ENCODE data around the gene ALPI.

ALPI gene

DNA sequence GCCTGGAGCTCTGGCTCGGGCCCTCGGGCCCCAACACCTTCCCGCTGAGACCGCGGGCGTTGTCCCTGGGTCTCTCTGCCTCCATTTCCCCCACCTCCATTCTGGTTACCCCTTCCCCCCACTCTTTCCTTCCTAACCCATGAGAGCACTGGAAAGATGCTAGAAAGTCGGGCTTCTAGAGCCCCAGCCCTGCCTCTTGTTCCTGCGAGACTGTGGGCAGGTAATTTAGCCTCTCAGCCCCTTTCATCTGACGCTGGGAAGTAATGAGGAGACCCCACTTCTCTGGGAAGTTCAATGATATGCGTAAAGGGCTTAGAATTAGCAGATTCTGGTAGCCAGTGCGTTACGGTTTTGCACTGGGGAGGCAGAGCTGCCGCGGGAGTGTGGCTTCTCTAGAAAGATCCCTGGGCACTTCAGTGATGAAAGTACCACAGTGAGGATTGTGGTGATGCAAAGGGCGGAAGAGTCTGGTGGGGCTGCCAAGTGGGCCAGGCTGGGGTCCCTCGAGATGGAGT is 47.9 kb downstream of the ALPI start:
- H3K27ac ChIP-seq (ENCODE audit: extremely low read depth, low read depth, low read length) = no peak overlapping the region
- no peaks in the 10 kb centered on the region for H3K9me3 ChIP-seq (ENCODE audit: control insufficient read depth, insufficient read depth, low read depth, low read length)
- TF ChIP-seq KLF16 (tag by site-specific recombination; IDR thresholded peaks at IDR 0.05) = no peak
- no peak for TF ChIP-seq ZNF830 (tag by site-specific recombination; IDR thresholded peaks at IDR 0.05; ENCODE audit: low read depth)
- TF ChIP-seq ZFP69B (tag by site-specific recombination; IDR thresholded peaks at IDR 0.05) = no peak
- TF ChIP-seq ZNF112 (tag by site-specific recombination; IDR thresholded peaks at IDR 0.05) = no peak
- no peak for TF ChIP-seq ZNF76 (tag by site-specific recombination; IDR thresholded peaks at IDR 0.05; ENCODE audit: borderline replicate concordance, low read depth)
- no peak for TF ChIP-seq ZNF473 (tag by site-specific recombination; IDR thresholded peaks at IDR 0.05)
- TF ChIP-seq, protein P1, sequence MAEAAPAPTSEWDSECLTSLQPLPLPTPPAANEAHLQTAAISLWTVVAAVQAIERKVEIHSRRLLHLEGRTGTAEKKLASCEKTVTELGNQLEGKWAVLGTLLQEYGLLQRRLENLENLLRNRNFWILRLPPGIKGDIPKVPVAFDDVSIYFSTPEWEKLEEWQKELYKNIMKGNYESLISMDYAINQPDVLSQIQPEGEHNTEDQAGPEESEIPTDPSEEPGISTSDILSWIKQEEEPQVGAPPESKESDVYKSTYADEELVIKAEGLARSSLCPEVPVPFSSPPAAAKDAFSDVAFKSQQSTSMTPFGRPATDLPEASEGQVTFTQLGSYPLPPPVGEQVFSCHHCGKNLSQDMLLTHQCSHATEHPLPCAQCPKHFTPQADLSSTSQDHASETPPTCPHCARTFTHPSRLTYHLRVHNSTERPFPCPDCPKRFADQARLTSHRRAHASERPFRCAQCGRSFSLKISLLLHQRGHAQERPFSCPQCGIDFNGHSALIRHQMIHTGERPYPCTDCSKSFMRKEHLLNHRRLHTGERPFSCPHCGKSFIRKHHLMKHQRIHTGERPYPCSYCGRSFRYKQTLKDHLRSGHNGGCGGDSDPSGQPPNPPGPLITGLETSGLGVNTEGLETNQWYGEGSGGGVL (tag by site-specific recombination; IDR thresholded peaks at IDR 0.05) = no peak
- no peak for TF ChIP-seq ZNF121 (tag by site-specific recombination; IDR thresholded peaks at IDR 0.05)
- ChIA-PET CTCF (interaction anchor here (1.1 kb wide), 1 partner anchor 652 kb away, joined by 3 read pairs; no protein-coding TSS in a partner anchor), POLR2A (no interaction called here)
- no peak overlapping the region for H3K4me3 ChIP-seq (ENCODE audit: low read depth, low read length)
- H3K4me1 ChIP-seq (ENCODE audit: control insufficient read depth, insufficient read depth, low read length) = no peaks in the 10 kb centered on the region
- no peaks in the 10 kb centered on the region for H3K36me3 ChIP-seq (ENCODE audit: control insufficient read depth in 2 of 2, insufficient read depth in 1 of 2, low read length in 2 of 2)

DNA sequence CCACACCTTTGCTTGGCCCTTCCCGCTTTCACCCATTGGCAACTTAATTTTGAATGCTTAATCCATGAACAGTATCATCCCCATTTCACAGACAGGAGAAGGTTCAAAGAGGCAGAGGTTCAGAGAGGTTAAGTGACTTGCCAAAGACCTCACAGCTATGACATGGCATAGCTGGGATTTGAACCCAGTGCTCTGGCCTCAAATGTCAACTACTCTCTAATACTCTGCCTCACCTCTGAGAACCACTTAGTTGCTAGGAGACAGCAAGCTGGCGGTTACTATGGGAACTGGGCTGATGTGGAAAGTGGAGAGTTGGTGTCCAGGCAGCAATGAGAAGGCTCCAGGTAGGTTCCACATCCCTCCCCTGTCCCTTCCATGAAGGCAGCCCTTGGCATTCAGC is 48.5 kb downstream of the ALPI start:
- ChIA-PET CTCF (interaction anchor here (1.1 kb wide), 1 partner anchor 652 kb away, joined by 3 read pairs; no protein-coding TSS in a partner anchor), POLR2A (no interaction called here)
- no peak overlapping the region for H3K4me3 ChIP-seq (ENCODE audit: low read depth, low read length)
- H3K9me3 ChIP-seq (ENCODE audit: control insufficient read depth, insufficient read depth, low read depth, low read length) = no peaks in the 10 kb centered on the region
- H3K27ac ChIP-seq (ENCODE audit: extremely low read depth, low read depth, low read length) = no peak overlapping the region
- no peak for TF ChIP-seq ZNF544 (tag by site-specific recombination; IDR thresholded peaks at IDR 0.05)
- no peak for TF ChIP-seq SCRT2 (tag by site-specific recombination; IDR thresholded peaks at IDR 0.05)
- no peak for TF ChIP-seq ZNF629 (tag by site-specific recombination; IDR thresholded peaks at IDR 0.05)
- no peak for TF ChIP-seq OSR2 (tag by site-specific recombination; IDR thresholded peaks at IDR 0.05)
- no peak for TF ChIP-seq ZBTB21 (tag by site-specific recombination; IDR thresholded peaks at IDR 0.05)
- peak; percentile 86 for TF ChIP-seq MYNN (tag by site-specific recombination; IDR thresholded peaks at IDR 0.05; ENCODE audit: borderline replicate concordance)
- no peak for TF ChIP-seq ZBTB8A (tag by site-specific recombination; IDR thresholded peaks at IDR 0.05)
- TF ChIP-seq ZNF354C (tag by site-specific recombination; IDR thresholded peaks at IDR 0.05; ENCODE audit: borderline replicate concordance, low read depth) = no peak
- peak; percentile 60; the same call in 1 of the 2 replicates for TF ChIP-seq ZNF768 (tag by site-specific recombination; IDR thresholded peaks at IDR 0.05)
- no peak for TF ChIP-seq GLIS1 (tag by site-specific recombination; IDR thresholded peaks at IDR 0.05)
- no peaks in the 10 kb centered on the region for H3K4me1 ChIP-seq (ENCODE audit: control insufficient read depth, insufficient read depth, low read length)
- no peaks in the 10 kb centered on the region for H3K36me3 ChIP-seq (ENCODE audit: control insufficient read depth in 2 of 2, insufficient read depth in 1 of 2, low read length in 2 of 2)

DNA sequence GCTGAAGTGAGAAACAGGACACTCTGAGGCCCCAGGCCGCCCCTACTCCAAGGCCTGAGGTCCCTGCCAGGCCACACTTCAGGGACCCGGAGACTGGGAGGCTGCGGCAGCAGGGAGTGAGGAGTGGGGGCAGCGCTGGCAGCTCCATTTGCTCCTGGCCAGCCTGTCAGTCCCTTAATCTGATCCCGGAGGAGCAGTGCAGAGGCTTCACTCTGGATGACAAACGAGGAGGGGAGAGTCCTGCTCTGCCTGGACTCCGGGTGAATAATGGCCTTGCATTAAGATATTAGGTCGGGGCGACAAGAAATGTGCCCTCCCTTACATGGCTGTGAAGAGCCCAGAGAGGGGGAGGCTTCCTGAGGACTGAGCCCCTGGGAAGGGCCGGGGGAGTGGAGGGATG is 49.9 kb downstream of the ALPI start:
- Histone ChIP-seq H3K9me3 (ENCODE audit: control insufficient read depth, insufficient read depth, low read depth, low read length) (no peaks in the 10 kb centered on the region), H3K27ac (ENCODE audit: extremely low read depth, low read depth, low read length) (no peak overlapping the region), H3K4me1 (ENCODE audit: control insufficient read depth, insufficient read depth, low read length) (no peaks in the 10 kb centered on the region), H3K36me3 (ENCODE audit: control insufficient read depth in 2 of 2, insufficient read depth in 1 of 2, low read length in 2 of 2) (no peaks in the 10 kb centered on the region), H3K4me3 (ENCODE audit: low read depth, low read length) (no peak overlapping the region)
- CTCF ChIA-PET = no interaction called here
- POLR2A ChIA-PET = no interaction called here
- no peak for TF ChIP-seq ZNF423 (tag by site-specific recombination; IDR thresholded peaks at IDR 0.05)
- no peak for TF ChIP-seq ZNF521 (tag by site-specific recombination; IDR thresholded peaks at IDR 0.05)
- TF ChIP-seq HOXD13 (CRISPR knock-in tag; IDR thresholded peaks at IDR 0.05; ENCODE audit: borderline replicate concordance) = no peak
- TF ChIP-seq ZNF404 (tag by site-specific recombination; IDR thresholded peaks at IDR 0.05) = no peak
- TF ChIP-seq ZNF391 (tag by site-specific recombination; IDR thresholded peaks at IDR 0.05; ENCODE audit: borderline replicate concordance, low read depth) = no peak
- TF ChIP-seq, protein P2, sequence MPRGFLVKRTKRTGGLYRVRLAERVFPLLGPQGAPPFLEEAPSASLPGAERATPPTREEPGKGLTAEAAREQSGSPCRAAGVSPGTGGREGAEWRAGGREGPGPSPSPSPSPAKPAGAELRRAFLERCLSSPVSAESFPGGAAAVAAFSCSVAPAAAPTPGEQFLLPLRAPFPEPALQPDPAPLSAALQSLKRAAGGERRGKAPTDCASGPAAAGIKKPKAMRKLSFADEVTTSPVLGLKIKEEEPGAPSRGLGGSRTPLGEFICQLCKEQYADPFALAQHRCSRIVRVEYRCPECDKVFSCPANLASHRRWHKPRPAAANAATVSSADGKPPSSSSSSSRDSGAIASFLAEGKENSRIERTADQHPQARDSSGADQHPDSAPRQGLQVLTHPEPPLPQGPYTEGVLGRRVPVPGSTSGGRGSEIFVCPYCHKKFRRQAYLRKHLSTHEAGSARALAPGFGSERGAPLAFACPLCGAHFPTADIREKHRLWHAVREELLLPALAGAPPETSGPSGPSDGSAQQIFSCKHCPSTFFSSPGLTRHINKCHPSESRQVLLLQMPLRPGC (tag by site-specific recombination; IDR thresholded peaks at IDR 0.05) = no peak
- no peak for TF ChIP-seq ZNF626 (tag by site-specific recombination; IDR thresholded peaks at IDR 0.05)
- TF ChIP-seq KLF1 (tag by site-specific recombination; IDR thresholded peaks at IDR 0.05) = no peak
- TF ChIP-seq, protein P3, sequence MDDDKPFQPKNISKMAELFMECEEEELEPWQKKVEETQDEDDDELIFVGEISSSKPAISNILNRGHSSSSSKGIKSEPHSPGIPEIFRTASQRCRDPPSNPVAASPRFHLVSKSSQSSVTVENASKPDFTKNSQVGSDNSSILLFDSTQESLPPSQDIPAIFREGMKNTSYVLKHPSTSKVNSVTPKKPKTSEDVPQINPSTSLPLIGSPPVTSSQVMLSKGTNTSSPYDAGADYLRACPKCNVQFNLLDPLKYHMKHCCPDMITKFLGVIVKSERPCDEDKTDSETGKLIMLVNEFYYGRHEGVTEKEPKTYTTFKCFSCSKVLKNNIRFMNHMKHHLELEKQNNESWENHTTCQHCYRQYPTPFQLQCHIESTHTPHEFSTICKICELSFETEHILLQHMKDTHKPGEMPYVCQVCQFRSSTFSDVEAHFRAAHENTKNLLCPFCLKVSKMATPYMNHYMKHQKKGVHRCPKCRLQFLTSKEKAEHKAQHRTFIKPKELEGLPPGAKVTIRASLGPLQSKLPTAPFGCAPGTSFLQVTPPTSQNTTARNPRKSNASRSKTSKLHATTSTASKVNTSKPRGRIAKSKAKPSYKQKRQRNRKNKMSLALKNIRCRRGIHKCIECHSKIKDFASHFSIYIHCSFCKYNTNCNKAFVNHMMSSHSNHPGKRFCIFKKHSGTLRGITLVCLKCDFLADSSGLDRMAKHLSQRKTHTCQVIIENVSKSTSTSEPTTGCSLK (tag by site-specific recombination; IDR thresholded peaks at IDR 0.05) = no peak
- TF ChIP-seq ZSCAN30 (tag by site-specific recombination; IDR thresholded peaks at IDR 0.05) = no peak
- no peak for TF ChIP-seq ZNF221 (tag by site-specific recombination; IDR thresholded peaks at IDR 0.05; ENCODE audit: borderline replicate concordance)
- TF ChIP-seq EGR2 (tag by site-specific recombination; IDR thresholded peaks at IDR 0.05; ENCODE audit: low read depth) = no peak
